ENCODE results near the gene DYNLT1.

DYNLT1 gene

GRCh38 chr6:158643836-158644230, 710 bp downstream of the DYNLT1 start:
- DNase-seq, result no peak
- peak overlapping the region; percentile 95 for H3K4me3 ChIP-seq (ENCODE audit: low read depth, low read length)
- no peak for TF ChIP-seq CTCF (IDR thresholded peaks at IDR 0.05; ENCODE audit: low read depth, low read length)
- no peaks in the 10 kb centered on the region; the same call in none of the 2 replicates for H3K4me1 ChIP-seq
- no peaks in the 10 kb centered on the region for H3K27me3 ChIP-seq
- peaks cover 24% of the 10 kb centered on the region for H3K36me3 ChIP-seq
- H3K9me3 ChIP-seq, result no peaks in the 10 kb centered on the region

GRCh38 chr6:158642097-158642601, 2.4 kb downstream of the DYNLT1 start:
- Histone ChIP-seq H3K36me3 (peaks cover 35% of the 10 kb centered on the region), H3K27me3 (no peaks in the 10 kb centered on the region), H3K4me1 (no peaks in the 10 kb centered on the region; the same call in none of the 2 replicates), H3K9me3 (no peaks in the 10 kb centered on the region), H3K4me3 (ENCODE audit: low read depth, low read length) (peak overlapping the region; percentile 95)
- peak; percentile 79 for DNase-seq
- no peak for TF ChIP-seq CTCF (IDR thresholded peaks at IDR 0.05; ENCODE audit: low read depth, low read length)

- Histone ChIP-seq H3K4me3 (ENCODE audit: low read depth, low read length) (no peak overlapping the region), H3K4me1 (peaks cover 1% of the 10 kb centered on the region)
Measured at GRCh38 chr6:158640519-158640918, 4.0 kb downstream of the DYNLT1 start.

GRCh38 chr6:158639056-158639455, 5.5 kb downstream of the DYNLT1 start:
- no peaks in the 10 kb centered on the region for H3K9me3 ChIP-seq
- H3K27me3 ChIP-seq, result no peaks in the 10 kb centered on the region
- TF ChIP-seq CTCF (IDR thresholded peaks at IDR 0.05; ENCODE audit: low read depth, low read length), result no peak
- no peak overlapping the region for H3K4me3 ChIP-seq (ENCODE audit: low read depth, low read length)
- peaks cover 13% of the 10 kb centered on the region for H3K4me1 ChIP-seq
- H3K36me3 ChIP-seq, result peaks cover 51% of the 10 kb centered on the region
- DNase-seq, result no peak

More at GRCh38 chr6:158640519-158640918, 4.0 kb downstream of the DYNLT1 start:
- Histone ChIP-seq H3K9me3 (no peaks in the 10 kb centered on the region), H3K36me3 (peaks cover 46% of the 10 kb centered on the region), H3K27me3 (no peaks in the 10 kb centered on the region)
- DNase-seq, result no peak
- TF ChIP-seq CTCF (IDR thresholded peaks at IDR 0.05; ENCODE audit: low read depth, low read length), result no peak

GRCh38 chr6:158638324-158638854, 6.2 kb downstream of the DYNLT1 start:
- H3K36me3 ChIP-seq, result peaks cover 53% of the 10 kb centered on the region

More at GRCh38 chr6:158638324-158638854, 6.2 kb downstream of the DYNLT1 start:
- Histone ChIP-seq H3K9me3 (no peaks in the 10 kb centered on the region), H3K4me1 (peaks cover 13% of the 10 kb centered on the region), H3K4me3 (ENCODE audit: low read depth, low read length) (no peak overlapping the region), H3K27me3 (no peaks in the 10 kb centered on the region)
- no peak for TF ChIP-seq CTCF (IDR thresholded peaks at IDR 0.05; ENCODE audit: low read depth, low read length)
- DNase-seq, result no peak

All from BE2C (cell line).